Tibial nerve (tissue), 4 donors: ENCODE measurements around the gene TBCC. TPM values are rescaled to one million over a fixed set of nuclear protein-coding genes. Genes with fewer than 3 reads are reported as not detected.
"Not testable (repeated sequence)": the region's sequence is repeated elsewhere in the genome, so short reads cannot be mapped to it uniquely, and the experiment has no call there.

Source experiments
- DNase-seq, 2 donors: peaks; one replicate each; pipeline ENCODE4 v3.0.0-alpha.2; 2019; ENCODE audit warnings: low spot score in 2 of 2
- H3K27ac ChIP-seq, 4 donors: fragments of 200-600 bp; sonication (generic) in 3 of 4; one replicate each; pipeline ENCODE4 v1.5.1; 2017 to 2019; ENCODE audit warnings: mild to moderate bottlenecking in 1 of 4
- H3K27me3 ChIP-seq, 2 donors: fragments of 200-600 bp; sonication (generic) in 1 of 2; one replicate each; pipeline versions ENCODE4 v1.5.1 to v1.6.0; 2017 to 2019
- H3K36me3 ChIP-seq, 3 donors: fragments of 200-600 bp; sonication (generic); one replicate each; pipeline ENCODE4 v1.5.1; 2018 to 2019
- H3K4me1 ChIP-seq, 4 donors: fragments of 200-600 bp; sonication (generic) in 3 of 4; one replicate each; pipeline ENCODE4 v1.5.1; 2017 to 2019
- H3K4me3 ChIP-seq, 4 donors: fragments of 200-600 bp; sonication (generic) in 3 of 4; one replicate each; pipeline ENCODE4 v1.5.1; 2017 to 2019; ENCODE audit warnings: mild to moderate bottlenecking in 1 of 4, moderate library complexity in 1 of 4
- H3K9me3 ChIP-seq, 4 donors: fragments of 200-600 bp; sonication (generic) in 3 of 4; one replicate each; pipeline ENCODE4 v1.5.1; 2017 to 2019
- EP300 ChIP-seq, 2 donors: sonication (generic); formaldehyde crosslinking; IDR thresholded peaks; one replicate each; pipeline ENCODE4 v1.6.1; 2017; ENCODE audit warnings: antibody characterized with exemption in 2 of 2, mild to moderate bottlenecking in 1 of 2
- POLR2A ChIP-seq, 2 donors: fragments of 450-650 bp; IDR thresholded peaks; one replicate each; pipeline ENCODE4 v1.6.1; 2017; ENCODE audit warnings: antibody characterized with exemption in 2 of 2, mild to moderate bottlenecking in 2 of 2, moderate library complexity in 2 of 2
- WGBS, 2 donors: methylation state at CpG; one replicate each; pipeline ENCODE4 v1.1.5; 2018; 5-methylcytosine and 5-hydroxymethylcytosine counted together
- total RNA-seq, 4 donors: library from RNA; depleted of rRNA; stranded (reverse); fragments of >200 nt; gene quantifications; one replicate each; pipeline ENCODE4 v1.1.0, GENCODE V29; 2016
- TF ChIP-seq, protein P1 (sequence below), 5 experiments: fragments of 200-600 bp in 3 of 5; fragments of 450-650 bp in 2 of 5; sonication (generic) in 3 of 5; IDR thresholded peaks; one replicate each; pipeline ENCODE4 v1.5.1; 2016 to 2019; ENCODE audit warnings: antibody characterized with exemption in 5 of 5, mild to moderate bottlenecking in 3 of 5, moderate library complexity in 2 of 5

The TBCC gene
- total RNA-seq, 4 donors from 2014 or later, result 20.7 to 29.4 (median 25.4) TPM

DNA sequence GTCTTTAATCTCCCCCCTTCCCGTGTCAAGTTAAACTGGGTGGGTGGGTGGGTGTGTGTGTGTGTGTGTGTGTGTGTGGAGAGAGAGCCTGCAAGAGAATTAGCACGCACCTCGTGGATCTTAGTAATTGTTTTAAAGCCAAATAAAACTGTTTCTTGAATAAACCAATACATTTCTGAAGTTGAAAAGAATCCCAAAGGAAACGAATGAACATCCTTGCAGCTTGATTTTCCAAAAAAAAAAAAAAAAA is 35.6 kb upstream of the TBCC start:
- TF ChIP-seq, protein P1, sequence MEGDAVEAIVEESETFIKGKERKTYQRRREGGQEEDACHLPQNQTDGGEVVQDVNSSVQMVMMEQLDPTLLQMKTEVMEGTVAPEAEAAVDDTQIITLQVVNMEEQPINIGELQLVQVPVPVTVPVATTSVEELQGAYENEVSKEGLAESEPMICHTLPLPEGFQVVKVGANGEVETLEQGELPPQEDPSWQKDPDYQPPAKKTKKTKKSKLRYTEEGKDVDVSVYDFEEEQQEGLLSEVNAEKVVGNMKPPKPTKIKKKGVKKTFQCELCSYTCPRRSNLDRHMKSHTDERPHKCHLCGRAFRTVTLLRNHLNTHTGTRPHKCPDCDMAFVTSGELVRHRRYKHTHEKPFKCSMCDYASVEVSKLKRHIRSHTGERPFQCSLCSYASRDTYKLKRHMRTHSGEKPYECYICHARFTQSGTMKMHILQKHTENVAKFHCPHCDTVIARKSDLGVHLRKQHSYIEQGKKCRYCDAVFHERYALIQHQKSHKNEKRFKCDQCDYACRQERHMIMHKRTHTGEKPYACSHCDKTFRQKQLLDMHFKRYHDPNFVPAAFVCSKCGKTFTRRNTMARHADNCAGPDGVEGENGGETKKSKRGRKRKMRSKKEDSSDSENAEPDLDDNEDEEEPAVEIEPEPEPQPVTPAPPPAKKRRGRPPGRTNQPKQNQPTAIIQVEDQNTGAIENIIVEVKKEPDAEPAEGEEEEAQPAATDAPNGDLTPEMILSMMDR (IDR thresholded peaks at IDR 0.05), result no peak
- peak overlapping the region; percentile 8 to 100 (median 92) for H3K4me3 ChIP-seq
- H3K4me1 ChIP-seq, result peaks cover 0 to 52% (median 20%) of the 10 kb centered on the region in 4 donors
- H3K36me3 ChIP-seq, result no peaks in the 10 kb centered on the region
- H3K27ac ChIP-seq, result peak overlapping the region; percentile 98 to 100 (median 99)
- no peaks in the 10 kb centered on the region for H3K27me3 ChIP-seq
- H3K9me3 ChIP-seq, result no peaks in the 10 kb centered on the region
- no peak for DNase-seq
- WGBS, 2 donors, result 0 to 1% methylated on average over 4 of the region's 4 CpGs

GRCh38 chr6:42779521-42779920 is 33.6 kb upstream of the TBCC start:
- Histone ChIP-seq H3K36me3 (no peaks in the 10 kb centered on the region), H3K4me1 (peaks cover 0 to 38% (median 4%) of the 10 kb centered on the region in 4 donors), H3K27ac (no peak overlapping the region), H3K27me3 (no peaks in the 10 kb centered on the region), H3K4me3 (no peak overlapping the region), H3K9me3 (no peaks in the 10 kb centered on the region)
- DNase-seq, result no peak
- no peak for TF ChIP-seq POLR2A (IDR thresholded peaks at IDR 0.05)
- TF ChIP-seq, protein P1 (IDR thresholded peaks at IDR 0.05), result no peak
- no peak for TF ChIP-seq EP300 (IDR thresholded peaks at IDR 0.05)
- WGBS, 2 donors, result 92 to 93% methylated on average over 6 of the region's 6 CpGs

DNA sequence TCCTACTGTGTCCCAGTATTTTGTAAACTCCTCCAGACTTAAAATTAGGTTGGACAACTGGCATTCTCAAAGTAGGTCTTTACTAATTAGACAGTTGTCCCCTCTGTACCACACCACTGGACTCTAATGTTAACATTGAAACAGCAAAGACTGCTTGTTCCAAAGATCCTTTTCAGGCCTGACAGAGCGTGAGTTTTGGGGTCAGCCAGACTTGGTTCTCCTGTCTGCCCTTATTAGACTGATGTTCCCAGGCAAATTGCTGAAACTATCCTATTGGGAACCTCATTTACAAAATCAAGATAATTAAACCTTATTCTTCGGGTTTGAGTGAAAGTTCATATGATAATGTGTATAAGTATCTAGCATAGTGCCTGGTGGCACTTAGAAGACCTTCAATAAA is 32.2 kb upstream of the TBCC start:
- peak overlapping the region in 3 of 4 donors; percentile 44 to 79 (median 57) for H3K27ac ChIP-seq
- TF ChIP-seq POLR2A (IDR thresholded peaks at IDR 0.05) (no peak), EP300 (IDR thresholded peaks at IDR 0.05) (no peak)
- TF ChIP-seq, protein P1 (IDR thresholded peaks at IDR 0.05), result no peak
- DNase-seq, result no peak

GRCh38 chr6:42777126-42777822 is 31.4 kb upstream of the TBCC start:
- Histone ChIP-seq H3K4me3 (no peak overlapping the region), H3K27ac (peak overlapping the region in 3 of 4 donors; percentile 44 to 79 (median 57)), H3K36me3 (no peaks in the 10 kb centered on the region), H3K9me3 (no peaks in the 10 kb centered on the region), H3K27me3 (no peaks in the 10 kb centered on the region), H3K4me1 (peaks cover 0 to 42% (median 4%) of the 10 kb centered on the region in 4 donors)
- no peak for DNase-seq
- WGBS, 2 donors, result 72 to 75% methylated on average over 2 of the region's 2 CpGs
- TF ChIP-seq POLR2A (IDR thresholded peaks at IDR 0.05), result no peak
- TF ChIP-seq EP300 (IDR thresholded peaks at IDR 0.05), result no peak
- TF ChIP-seq, protein P1 (IDR thresholded peaks at IDR 0.05), result no peak

More for the DNA sequence above, 32.2 kb upstream of the TBCC start:
- 86 to 88% methylated on average over 2 of the region's 2 CpGs for WGBS, 2 donors
- Histone ChIP-seq H3K27me3 (no peaks in the 10 kb centered on the region), H3K4me3 (no peak overlapping the region), H3K36me3 (no peaks in the 10 kb centered on the region), H3K9me3 (no peaks in the 10 kb centered on the region), H3K4me1 (peaks cover 0 to 41% (median 4%) of the 10 kb centered on the region in 4 donors)

GRCh38 chr6:42774821-42775487 is 29.1 kb upstream of the TBCC start:
- not testable (repeated sequence) for DNase-seq, H3K36me3 ChIP-seq, H3K9me3 ChIP-seq, H3K27me3 ChIP-seq
- peak overlapping the region in 3 of 4 donors; percentile 9 to 63 (median 42) for H3K27ac ChIP-seq
- 76 to 85% methylated on average over 10 of the region's 10 CpGs for WGBS, 2 donors
- H3K4me3 ChIP-seq, result peak overlapping the region in 2 of 4 donors; percentile 21
- peaks cover 0 to 49% (median 14%) of the 10 kb centered on the region in 4 donors for H3K4me1 ChIP-seq
